ENCODE measurements around the gene NUDT2.

- TF ChIP-seq POLR2A (IDR thresholded peaks at IDR 0.05), result no peak
- TF ChIP-seq CTCF (IDR thresholded peaks at IDR 0.05), result no peak
Measured at GRCh38 chr9:34377404-34377746, 48.0 kb downstream of the NUDT2 start.
